Measurements from ENCODE around the gene LARGE1.

Gene LARGE1

DNA sequence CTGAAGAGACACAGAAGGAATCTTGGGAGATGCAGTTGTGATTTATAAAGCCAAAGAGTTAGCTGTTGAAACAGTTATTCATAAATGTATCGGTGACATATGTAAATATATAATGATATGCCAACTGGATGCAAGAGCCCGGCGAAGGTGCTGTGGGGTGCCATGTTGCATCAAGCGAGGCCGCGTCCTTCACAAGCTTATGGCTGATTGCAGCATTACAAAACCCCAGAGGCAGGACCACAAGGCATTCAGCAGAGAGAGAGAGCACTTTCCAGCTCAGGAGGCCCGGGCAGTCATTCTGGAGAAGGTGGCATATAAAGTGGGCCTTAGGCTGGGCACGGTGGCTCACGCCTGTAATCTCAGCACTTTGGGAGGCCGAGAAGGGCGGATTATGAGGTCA is 65.6 kb downstream of the LARGE1 start:
- DNase-seq (ENCODE audit: low spot score): no peak

DNA sequence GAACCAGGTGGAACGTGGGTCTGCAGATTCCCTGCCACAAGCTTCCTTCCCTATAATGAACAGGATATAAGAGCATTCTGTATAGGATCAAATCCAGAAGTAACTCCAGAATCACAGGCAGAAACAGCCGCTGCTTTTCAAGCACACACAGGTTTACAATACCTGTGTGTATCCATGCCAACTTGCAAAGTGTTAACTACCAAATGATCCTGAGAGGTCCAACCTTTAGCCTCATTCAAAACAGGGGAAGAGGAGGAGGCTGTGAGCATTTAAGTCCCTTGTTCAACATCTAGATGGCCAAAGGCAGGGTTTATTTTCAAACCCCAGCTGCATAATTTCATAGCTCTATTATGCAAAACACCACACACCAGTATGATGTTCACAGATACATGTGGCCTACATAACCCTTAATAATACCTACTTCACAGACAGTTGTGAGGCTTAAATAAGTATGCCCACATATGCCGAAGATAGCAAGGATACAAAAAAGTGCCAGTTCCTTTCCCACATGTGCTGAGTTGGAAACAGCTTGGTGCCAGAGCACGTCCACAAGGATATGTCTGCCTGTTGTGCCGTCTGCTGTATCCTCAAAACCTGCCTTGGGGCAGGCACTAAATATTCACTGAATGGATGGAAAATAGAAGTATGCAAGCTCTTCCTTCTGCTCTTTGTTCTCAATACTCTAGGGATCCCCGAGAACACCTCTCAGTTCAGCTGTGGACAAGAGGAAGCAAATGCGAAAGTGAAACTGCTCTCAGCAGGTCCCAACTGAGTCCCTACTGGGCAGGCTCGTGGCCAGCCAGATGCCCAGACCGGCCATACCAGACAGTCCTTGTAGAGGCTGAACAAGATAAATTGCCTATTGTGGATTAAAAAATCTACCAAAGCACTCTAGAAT is 66.8 kb downstream of the LARGE1 start:
- DNase-seq (ENCODE audit: low spot score): peak; percentile 91

DNA sequence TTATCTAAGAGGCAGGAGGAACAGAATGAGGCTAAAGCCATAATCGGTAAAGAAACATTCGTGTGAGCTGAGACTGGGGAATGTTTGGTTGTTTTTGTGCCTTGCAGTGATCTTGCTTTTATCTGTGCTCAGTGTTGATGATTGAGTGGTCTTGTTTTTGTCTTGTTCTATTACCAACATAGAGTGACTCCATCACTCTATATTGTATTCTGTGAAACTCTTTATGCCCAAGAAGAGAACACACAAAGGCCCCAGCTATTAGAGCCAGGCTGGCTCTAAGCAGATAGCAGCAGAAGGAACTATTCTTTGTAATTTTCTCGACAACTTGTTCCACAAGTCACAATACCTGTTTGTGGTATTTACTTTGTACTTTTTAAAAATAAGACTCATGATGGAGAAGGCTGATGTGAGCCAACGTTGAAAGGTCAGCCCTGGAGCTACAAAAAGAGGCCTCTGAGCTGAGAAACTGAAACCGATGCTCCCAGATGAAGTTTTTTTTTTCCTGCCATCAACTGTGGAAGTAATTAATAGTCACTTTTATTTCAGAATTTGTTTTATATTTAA is 68.4 kb downstream of the LARGE1 start:
- DNase-seq (ENCODE audit: low spot score): no peak

DNA sequence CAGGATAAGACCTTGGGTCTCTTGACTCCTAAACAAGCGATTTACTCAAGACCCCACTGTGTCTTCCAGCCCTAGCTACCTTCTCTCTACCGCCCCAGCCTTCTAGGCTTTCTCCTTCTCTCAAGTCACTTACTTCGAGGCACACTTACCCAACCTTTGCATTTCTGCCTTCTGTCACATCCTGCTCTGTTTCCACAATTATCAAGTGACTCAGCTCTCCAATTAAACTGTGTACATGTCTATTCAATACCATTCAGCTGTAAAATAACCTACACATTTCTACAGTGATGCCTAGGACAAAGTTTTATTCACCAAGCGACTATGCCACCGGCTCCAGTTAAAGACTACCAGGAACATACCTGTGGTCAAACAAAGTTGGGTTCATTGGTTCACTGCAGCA is 69.0 kb downstream of the LARGE1 start:
- no peak for DNase-seq (ENCODE audit: low spot score)

DNA sequence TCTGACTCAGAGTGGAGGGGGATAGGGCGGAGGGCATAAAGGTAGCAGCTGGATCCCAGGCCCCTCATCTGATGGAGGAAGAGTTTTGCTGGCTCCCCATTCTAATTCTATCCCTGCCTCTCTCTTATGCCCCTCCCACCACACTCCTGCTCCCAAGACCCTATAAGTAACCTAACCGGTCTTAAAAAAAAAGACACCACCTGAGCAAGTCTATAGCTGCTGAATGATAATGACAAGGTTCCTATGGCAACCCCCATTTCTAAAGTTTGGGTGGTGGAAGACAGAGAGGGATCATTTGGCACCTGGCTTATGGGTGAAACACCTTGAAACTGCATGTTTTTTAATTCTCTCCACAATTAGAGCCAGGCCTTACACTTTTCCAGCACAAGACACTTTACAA is 69.6 kb downstream of the LARGE1 start:
- no peak for DNase-seq (ENCODE audit: low spot score)

DNA sequence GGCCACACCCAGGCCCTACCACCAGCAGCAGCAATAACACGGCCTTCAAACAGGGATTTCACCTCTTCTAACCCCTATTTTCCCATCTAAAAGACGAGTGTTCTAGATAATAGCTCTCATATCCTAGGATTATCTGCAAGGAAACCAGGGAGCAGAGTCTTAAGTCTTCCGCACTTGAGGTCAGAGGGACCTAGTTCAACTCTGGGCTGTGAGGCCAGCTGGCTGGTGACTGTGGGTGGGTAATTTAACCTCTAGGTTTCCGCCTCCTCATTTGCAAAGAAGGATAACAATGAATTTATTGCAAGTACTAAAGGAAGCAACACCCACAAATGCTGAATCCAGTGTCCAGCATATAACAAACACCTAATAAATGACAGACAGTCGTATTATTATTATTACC is 70.1 kb downstream of the LARGE1 start:
- no peak for DNase-seq (ENCODE audit: low spot score)

DNA sequence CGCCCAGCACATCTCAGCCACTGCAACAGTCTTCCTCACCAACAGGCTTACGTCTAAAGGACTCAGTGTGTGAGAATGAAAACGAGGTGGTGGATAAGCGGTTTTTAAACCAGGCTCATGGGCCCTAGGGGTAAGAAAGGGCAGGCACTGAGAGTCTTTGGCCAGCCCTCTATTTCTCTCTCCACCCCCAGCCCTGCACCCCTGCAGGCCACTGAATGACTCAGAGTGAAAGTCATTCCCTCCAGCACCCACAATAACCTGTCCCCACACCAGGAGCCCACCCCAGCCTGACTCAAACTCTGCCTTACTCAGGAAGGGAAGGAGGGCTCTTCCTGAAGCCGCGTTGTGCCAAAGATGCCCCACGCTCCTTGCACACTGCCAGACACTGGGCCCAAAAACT is 72.0 kb downstream of the LARGE1 start:
- no peak for DNase-seq (ENCODE audit: low spot score)

DNA sequence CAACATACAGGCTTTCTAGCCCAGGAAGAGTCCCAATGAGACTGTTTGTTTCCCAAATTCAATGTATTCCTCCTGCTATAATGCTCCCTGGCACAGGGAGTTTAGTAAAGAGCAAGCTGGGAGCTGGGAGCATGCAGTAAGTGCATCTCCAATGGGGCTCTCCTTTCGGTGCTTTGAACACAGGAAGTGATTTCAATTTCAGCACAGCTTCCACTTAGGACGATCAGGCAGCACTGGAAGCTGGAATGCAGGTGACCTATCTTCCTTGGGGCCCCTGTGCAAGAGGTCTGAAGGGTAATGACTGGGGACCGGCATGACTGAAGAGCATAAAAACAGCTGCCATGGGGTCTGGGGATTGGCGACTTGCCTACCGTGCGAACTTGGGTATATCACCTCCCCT is 76.0 kb downstream of the LARGE1 start:
- DNase-seq (ENCODE audit: low spot score): no peak

DNA sequence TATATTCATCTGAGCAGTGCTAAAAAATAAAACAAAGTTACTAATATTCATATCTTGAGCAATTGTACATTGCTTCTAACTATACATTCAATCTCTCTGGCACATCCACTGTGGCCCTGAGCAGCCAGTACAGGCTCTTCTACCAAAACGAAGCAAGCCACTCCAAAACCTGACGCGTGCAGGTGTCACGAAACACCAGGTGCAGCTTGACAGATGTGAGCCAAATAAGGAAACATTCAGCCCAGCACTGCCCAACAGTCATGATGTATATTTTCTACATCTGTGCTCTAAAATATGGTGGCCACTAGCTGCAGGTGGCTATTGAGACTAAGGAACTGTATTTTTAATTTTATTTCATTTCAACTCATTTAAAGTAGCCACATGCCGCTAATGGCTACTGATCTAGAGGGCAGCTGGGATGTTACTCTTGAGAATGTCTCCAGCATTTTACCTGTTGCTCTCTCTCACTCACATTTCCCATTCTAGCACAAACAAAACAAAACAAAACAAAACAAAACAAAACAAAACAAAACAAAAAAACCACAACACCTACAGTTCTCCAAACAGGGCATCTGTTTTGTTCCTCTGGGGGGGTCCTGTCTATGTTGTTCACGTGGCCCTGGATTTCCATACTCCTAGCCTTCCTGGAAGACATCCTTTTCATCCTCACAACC is 77.7 kb downstream of the LARGE1 start:
- DNase-seq (ENCODE audit: low spot score): no peak

DNA sequence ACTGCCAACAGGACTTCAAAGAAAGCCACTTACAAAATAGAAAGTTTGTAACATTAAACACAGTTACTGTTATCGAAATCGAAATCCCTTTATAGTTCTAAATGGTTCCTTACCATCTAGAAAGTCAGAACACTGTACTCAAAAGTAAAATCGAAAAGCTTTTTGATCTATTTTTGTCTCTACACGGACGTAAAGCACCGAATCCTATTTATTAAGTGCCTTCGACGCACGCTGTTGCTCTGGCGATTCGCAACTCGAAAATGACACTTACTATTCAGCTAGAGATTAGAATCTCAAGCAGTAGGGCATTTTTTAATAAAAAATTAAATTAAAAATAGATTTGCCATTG is 78.3 kb downstream of the LARGE1 start:
- DNase-seq (ENCODE audit: low spot score): no peak

DNA sequence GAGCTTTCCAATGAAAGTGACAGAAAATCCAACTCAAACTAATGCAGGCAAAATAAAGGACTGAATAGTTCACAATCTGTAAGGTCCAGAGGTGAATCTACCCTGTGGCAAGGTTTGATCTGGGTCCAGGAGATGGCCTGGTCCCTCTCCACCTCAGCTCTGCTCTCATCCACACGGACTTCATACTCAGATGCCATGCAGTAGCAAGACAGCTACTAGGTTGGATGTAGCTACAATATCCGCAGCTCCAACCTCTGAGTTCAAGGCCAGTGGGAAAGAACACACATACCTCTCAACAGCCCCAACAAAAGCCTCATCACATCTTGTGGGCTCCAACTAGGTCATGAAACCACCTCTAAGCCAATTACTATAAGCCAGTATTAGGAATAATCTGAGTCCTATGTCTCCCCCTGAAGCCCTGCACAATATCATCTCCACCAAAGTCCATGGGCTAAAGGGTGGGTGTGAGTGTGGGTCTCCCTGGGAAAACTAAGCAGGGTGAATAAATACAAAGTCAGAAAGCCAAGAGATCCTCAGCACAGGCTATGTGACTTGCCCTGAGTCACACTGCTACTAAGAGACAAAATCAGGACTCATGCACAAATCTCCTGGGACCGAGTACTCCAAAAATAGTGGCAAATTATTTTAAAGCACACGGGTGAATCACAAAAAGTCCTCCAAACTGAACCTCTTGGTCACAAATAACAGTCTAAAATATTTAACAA is 78.8 kb downstream of the LARGE1 start:
- peak; percentile 61 for DNase-seq (ENCODE audit: low spot score)

DNA sequence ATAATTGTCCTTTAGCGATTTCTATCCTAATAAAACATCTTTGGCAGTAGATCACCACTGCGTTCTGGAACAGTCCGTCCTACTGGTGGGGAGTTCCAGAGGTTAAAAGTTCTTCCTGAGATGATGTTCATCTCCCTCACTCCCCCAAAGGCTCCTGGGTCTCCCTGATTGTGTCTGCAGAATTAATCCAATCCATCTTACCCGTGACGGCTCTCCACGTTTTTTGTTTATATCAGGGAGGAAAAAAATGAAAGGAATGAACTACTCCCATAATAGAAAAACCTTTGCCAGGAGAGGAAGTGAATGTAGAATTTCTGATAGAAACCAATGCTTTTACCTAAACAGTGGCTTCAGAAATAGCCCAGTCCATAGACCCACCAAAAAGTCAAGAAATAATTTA is 81.6 kb downstream of the LARGE1 start:
- DNase-seq (ENCODE audit: low spot score): no peak

DNA sequence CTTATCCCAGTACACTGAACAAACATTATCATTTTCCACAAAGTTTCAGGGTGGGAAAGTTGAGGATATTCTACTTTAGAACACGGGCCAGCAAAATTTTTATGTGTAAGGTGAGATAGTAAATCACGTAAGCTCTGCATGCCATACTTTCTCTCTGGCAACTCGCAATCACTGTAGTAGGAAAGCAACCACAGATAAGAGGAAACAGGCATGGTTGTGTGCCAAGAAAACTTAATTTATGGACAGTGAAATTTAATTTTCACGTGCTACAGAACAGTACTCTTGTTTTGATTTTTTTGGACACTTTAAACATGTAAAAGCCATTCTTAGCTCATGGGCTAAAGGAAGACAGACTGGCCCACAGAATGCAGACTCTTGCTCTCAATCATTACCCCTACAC is 82.5 kb downstream of the LARGE1 start:
- no peak for DNase-seq (ENCODE audit: low spot score)

DNA sequence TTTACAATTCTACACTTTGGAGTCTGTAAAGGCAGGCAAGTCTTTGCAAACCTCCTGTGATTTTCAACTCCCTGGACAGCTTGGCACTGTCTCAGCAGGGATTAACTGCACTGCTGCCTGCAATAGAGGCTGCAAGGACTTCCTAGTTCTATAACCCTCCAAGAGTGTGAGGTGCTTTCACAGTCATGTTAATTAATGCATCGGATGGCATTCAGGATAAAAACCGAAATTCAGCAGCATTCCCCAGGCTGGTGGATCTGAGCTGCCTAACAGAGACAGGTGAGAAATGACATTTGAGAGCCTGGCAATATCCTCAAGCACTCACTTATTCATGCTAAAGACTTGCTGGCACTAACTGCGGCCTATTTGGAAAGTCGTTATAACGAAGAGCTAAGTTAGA is 85.0 kb downstream of the LARGE1 start:
- no peak for DNase-seq (ENCODE audit: low spot score)

DNA sequence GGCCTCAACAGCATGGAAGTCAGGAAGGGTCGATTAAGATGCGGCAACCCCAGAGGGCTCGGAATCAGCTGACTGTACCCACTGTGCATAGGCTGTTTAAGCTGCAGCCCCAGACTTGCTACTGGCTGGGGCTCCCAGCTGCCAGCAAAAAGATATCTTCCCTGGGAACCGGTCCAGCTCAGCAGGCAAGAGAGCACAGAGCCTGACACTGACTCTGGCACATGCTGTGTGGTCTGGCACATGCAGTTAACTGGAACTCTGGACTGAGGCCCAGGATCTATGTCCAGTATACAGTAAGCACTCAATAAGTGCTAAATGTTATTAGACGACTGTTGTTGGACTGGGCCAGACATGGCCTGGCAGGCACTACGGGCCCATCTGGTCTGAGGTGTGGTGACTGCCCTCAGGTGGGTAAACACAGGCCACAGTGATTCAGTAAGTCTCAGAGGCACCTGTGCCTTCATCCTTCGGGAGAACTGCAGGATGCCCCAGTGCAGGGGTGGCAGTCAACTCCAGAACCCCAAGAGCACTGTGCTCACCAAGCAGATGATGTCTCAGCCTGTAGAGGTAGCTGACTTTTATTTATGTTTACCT is 87.6 kb downstream of the LARGE1 start:
- DNase-seq (ENCODE audit: low spot score): no peak

DNA sequence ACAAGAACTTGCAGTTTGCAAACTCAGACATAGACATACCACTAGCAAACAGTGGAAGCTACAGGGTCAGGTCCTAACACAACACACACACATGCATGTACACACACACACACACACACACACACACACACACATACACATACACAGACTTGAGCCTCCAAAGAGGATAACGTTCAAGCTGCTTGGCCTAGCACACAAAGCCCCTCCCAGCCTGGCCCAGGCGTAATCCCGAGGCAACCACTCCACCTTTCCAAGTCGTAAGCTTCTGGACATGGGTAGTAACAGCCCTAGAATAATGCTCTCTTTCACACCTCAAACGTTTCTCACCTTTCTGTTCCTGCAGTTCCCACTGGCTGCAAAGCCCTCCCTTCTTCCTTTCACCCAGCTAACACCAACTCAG is 88.6 kb downstream of the LARGE1 start:
- no peak for DNase-seq (ENCODE audit: low spot score)

DNA sequence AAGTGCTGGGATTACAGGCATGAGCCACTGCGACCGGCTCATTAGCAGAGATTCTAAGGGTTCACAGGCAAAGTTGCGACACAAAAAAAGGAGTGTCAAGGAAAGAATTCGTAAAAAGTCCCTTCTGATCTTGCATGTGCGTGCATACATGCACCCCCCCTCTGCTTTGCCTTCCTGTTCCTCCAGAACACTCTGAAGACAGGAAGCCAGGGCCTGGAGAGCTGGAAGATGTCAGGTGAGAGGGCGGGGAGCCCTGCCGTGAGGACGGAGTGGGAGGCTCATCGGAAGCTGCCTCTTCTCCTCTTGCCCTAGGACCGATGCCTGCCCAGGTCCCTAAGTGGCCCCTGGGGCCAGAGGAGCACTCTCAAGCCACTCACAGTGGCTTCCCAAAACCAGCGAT is 89.1 kb downstream of the LARGE1 start:
- no peak for DNase-seq (ENCODE audit: low spot score)

DNA sequence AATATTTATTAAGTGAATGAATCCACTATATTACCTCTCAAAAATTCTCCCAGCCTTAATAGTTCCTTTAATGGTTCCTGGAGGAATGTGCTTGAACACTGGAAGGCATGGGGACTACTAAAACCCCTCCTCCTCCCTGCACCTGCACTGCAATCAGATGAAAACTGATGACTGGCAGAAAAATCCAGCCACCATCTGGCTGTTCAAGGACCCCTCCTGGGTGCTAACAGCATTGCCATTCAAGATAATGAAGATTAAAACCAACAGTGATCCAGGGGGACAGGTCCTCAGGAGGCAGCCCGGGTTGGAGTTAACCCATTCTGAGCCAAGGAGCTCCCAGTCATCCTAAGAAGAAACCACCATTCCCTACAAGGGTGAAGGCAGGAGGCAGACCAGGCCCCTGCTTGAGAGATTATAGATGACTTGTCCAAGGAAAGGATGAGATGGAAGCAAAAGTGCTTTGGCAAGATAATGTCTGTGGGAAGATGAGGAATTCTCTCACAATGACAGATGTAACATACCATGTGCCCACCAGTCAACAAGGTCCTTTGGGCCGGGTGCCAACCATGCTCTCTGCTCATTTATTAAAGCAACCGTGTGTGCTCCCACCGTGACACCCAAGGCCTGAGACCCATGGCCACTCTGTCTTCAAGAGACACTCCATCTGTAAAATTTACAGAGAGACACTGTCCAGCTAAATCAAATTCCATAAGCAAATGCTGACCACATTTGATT is 90.6 kb downstream of the LARGE1 start:
- DNase-seq (ENCODE audit: low spot score): no peak

DNA sequence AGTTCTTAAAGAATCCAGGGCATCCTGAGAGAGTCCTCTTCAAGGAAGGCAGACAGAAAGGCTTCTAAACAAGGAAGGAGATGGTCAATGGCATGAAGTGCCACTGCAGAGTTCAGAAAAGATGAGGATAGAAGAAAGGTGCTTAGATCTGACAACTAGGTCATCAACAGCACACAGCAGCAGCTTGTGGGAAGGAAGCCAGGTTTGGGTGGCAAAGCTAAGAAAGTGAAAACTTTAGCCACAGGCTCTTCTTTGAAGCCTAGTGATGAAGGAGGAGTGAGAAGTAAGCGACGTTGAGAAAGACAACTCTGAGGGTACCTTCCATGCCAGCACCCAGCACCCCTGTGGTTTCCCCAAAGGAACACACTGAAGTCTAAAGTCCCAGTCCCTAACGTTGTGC is 92.0 kb downstream of the LARGE1 start:
- no peak for DNase-seq (ENCODE audit: low spot score)

DNA sequence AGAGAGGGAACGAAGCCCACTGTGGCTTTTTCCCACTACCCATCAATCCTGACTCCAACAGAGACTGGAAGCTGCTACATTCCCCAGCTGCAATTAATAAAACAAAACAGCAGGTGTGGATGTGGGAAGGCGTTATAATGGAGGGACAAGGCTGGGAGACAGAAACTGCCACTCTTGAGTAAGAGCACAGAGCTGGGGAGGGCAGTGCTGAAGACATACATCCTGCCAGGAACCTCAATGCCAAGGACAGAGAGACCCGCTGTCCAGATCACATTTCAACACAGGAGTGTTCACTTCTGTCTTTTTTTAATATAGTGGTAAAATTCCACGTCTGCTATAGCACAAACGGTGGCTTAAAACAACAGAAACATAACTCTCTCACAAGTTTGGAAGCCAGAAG is 94.5 kb downstream of the LARGE1 start:
- no peak for DNase-seq (ENCODE audit: low spot score)

DNA sequence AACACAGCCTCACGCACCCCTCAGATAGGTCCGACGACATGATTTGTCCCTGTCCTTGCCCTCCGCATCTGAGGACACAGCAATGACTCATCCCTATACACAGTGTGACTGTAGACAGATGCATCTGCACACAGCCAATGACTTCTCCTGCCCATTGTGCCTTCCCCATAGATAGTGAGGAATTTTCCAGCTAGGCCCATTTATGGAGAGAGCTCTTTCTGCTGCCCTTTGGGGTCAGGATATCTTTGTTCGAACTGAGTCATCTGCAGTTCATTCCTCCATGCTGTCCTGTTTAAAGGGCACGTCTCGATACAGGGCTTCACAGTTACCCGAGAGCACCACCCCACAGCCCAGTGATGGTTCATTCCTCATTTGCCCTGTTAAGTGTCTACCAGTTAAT is 96.7 kb downstream of the LARGE1 start:
- DNase-seq (ENCODE audit: low spot score): no peak

DNA sequence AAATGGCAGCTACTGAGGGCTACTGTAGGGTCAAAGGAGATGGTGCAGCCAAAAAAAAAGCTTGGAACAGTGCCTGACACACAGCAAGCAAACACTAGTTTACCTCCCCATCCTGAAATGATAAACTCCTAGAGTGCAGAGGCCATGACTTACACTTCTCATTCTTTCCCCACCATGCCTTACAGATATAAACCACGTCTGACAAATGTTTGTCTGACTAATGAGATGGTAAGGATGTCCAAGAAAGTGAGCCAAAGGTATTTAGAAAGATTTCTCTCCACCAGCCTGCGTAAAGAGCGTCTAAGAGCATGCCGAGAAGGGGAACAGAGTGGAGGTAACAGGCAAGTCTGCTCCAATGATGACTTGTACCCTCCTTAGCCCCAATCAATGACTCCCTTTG is 99.0 kb downstream of the LARGE1 start:
- DNase-seq (ENCODE audit: low spot score): no peak
